Stimulated activated CD4-positive, alpha-beta T cell treated with anti-CD3 and anti-CD28 coated beads, Interleukin-15, amount 100 ng/mL, for 24 hours (primary cell): ENCODE measurements around the gene PYGO2.

Experiments used
- DNase-seq: peaks from one replicate; pipeline ENCODE4 v3.0.0-alpha.2; 2020

The PYGO2 gene

GRCh38 chr1:154961207-154962155, at the start of gene PYGO2:
Gene PYGO2 (minus strand): TSS chr1:154961782. CDS start chr1:154961576, 206 bp downstream.
- peak; percentile 93 for DNase-seq

- DNase-seq: no peak
Observed at GRCh38 chr1:155011004-155011416, 49.4 kb upstream of the PYGO2 start.

- DNase-seq: peak; percentile 63
Observed at GRCh38 chr1:155010211-155010918, 48.8 kb upstream of the PYGO2 start.

GRCh38 chr1:155009742-155010141, 48.2 kb upstream of the PYGO2 start:
- no peak for DNase-seq

- peak; percentile 61 for DNase-seq
Observed at GRCh38 chr1:155009221-155009711, 47.7 kb upstream of the PYGO2 start.

GRCh38 chr1:155008015-155008941, 46.7 kb upstream of the PYGO2 start:
- peak; percentile 94 for DNase-seq

- DNase-seq: no peak
Observed at GRCh38 chr1:155007251-155007828, 45.8 kb upstream of the PYGO2 start.

- peak; percentile 66 for DNase-seq
Observed at GRCh38 chr1:155006601-155007101, 45.1 kb upstream of the PYGO2 start.

- DNase-seq: no peak
Observed at GRCh38 chr1:155005076-155006011, 43.8 kb upstream of the PYGO2 start.

- DNase-seq: no peak
Observed at GRCh38 chr1:155004352-155005075, 42.9 kb upstream of the PYGO2 start.

- DNase-seq: no peak
Observed at GRCh38 chr1:155003766-155004351, 42.3 kb upstream of the PYGO2 start.

GRCh38 chr1:155003227-155003765, 41.7 kb upstream of the PYGO2 start:
- no peak for DNase-seq

GRCh38 chr1:155002464-155003226, 41.1 kb upstream of the PYGO2 start, which contains the start of gene ZBTB7B:
Gene ZBTB7B (plus strand): TSS chr1:155002802. CDS start chr1:155014661, 11,859 bp downstream.
- no peak for DNase-seq

- peak; percentile 100 for DNase-seq
Observed at GRCh38 chr1:155001675-155002463, 40.3 kb upstream of the PYGO2 start.

- DNase-seq: no peak
Observed at GRCh38 chr1:155001425-155001674, 39.8 kb upstream of the PYGO2 start.

GRCh38 chr1:155000726-155001424, 39.3 kb upstream of the PYGO2 start:
- peak; percentile 94 for DNase-seq

GRCh38 chr1:155000411-155000725, 38.8 kb upstream of the PYGO2 start:
- DNase-seq: peak; percentile 63
